LoVo (cell line): ENCODE data around the gene TCIRG1.
A peak's percentile ranks its signal among the peaks of the same experiment; 100 is the strongest.

Source experiments
- DNase-seq: peaks from one replicate; pipeline ENCODE4 v3.0.0-alpha.2; 2016; ENCODE audit warnings: low spot score

Gene TCIRG1

DNA sequence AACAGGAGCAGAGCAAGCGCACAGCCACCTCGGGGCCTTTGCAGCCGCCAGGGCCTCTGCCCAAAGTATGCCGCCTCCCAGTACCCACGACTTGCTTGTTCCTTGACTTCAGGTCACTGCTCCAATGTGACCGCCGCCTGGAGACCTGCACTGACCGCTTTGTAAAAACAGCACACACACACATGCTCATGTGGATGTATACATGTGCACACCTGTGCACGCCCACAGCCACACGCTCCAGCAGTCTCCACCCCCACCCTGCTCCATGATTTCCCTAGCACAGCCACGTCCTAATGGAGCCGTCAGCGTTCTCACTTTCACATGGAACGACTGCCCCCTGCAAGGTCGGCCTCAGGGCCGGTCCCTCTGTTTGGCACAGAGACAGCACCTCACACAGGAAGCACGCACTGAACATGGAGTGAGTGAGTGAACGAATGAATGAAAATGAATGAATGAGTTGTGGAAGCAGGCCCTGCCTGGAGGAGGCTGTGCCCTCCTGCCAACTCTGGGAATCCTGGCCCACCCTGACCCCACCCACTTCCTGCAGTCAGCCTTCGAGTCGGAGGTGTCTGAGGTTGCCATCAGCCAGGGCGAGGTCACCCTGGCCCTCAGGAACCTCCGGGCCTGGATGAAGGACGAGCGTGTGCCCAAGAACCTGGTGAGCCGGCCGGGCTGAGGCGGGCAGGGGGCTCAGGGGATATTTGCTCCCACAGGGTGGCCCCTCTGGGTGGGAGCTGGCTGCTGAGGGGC, 20.7 kb upstream of the TCIRG1 start:
- DNase-seq, result no peak

GRCh38 chr11:68018730-68019190, 20.1 kb upstream of the TCIRG1 start:
- DNase-seq, result no peak

- DNase-seq, result no peak
Measured at GRCh38 chr11:68019486-68019885, 19.3 kb upstream of the TCIRG1 start.

GRCh38 chr11:68020575-68020974, 18.2 kb upstream of the TCIRG1 start:
- no peak for DNase-seq

DNA sequence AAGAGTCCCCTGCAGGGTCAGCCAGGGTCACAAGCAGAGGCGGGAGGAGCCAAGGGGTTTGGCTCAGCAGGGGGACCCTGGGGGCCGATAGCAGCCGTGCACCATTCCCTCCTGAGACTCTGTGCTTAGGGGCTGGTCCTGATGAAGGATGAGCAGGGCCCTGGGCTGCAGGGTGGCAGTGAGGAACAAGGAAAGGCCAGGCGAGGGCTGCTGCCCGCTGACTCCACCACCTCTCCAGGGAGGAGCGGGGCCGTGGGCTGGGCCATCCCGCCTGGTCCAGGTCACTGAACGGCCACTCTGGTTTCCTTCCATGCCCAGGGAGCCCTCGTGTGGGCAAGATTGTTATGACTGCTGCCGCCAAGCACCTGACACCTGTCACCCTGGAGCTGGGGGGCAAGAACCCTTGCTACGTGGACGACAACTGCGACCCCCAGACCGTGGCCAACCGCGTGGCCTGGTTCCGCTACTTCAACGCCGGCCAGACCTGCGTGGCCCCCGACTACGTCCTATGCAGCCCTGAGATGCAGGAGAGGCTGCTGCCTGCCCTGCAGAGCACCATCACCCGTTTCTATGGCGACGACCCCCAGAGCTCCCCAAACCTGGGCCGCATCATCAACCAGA, 17.5 kb upstream of the TCIRG1 start:
- no peak for DNase-seq

DNA sequence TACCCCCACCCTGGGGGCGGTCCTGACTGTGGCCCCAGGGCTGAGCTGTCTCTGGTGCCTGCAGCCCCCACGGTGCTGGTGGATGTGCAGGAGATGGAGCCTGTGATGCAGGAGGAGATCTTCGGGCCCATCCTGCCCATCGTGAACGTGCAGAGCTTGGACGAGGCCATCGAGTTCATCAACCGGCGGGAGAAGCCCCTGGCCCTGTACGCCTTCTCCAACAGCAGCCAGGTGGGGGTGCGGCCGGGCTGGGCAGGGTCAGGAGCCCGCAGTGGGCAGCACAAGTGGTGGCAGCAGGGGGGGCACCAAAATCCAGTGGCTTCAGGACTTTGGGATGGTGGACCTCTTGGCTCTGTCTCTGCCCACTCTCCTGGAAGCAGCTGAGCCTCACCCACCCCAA, 16.3 kb upstream of the TCIRG1 start:
- no peak for DNase-seq

DNA sequence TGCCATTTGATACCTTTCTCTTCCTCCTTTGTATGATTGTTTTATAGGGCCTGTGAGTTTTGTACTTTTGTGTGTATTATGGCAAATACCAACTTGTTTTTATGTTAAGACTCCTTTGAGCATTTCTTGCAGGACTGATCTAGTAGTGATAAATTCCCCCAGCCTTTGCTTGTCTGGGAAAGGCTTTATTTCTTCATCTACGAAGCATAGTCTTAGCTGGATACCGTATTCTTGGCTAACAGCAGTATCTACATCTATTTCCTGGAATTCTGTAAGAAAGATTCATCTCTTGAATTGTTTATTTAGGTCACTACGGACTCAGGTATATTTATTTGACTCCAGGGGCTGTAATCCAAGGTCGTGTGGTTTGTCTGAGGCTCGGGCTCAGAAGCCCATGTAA, 14.3 kb upstream of the TCIRG1 start:
- DNase-seq, result no peak

GRCh38 chr11:68025047-68025446, 13.8 kb upstream of the TCIRG1 start:
- no peak for DNase-seq

GRCh38 chr11:68026391-68027105, 12.3 kb upstream of the TCIRG1 start:
- DNase-seq, result no peak

DNA sequence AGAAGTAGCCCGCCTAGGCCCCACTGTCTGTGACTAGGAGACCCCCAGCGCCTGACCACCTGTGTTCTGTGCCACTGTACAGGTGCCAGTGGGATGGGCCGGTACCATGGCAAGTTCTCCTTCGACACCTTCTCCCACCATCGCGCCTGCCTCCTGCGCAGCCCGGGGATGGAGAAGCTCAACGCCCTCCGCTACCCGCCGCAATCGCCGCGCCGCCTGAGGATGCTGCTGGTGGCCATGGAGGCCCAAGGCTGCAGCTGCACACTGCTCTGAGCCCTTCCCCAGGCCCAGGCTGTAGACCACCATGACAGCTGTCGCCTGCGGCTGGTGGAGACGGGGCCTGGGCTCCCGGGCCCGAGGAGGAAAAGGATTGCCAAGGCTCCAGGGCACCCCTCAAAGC, 11.2 kb upstream of the TCIRG1 start:
- DNase-seq, result no peak

DNA sequence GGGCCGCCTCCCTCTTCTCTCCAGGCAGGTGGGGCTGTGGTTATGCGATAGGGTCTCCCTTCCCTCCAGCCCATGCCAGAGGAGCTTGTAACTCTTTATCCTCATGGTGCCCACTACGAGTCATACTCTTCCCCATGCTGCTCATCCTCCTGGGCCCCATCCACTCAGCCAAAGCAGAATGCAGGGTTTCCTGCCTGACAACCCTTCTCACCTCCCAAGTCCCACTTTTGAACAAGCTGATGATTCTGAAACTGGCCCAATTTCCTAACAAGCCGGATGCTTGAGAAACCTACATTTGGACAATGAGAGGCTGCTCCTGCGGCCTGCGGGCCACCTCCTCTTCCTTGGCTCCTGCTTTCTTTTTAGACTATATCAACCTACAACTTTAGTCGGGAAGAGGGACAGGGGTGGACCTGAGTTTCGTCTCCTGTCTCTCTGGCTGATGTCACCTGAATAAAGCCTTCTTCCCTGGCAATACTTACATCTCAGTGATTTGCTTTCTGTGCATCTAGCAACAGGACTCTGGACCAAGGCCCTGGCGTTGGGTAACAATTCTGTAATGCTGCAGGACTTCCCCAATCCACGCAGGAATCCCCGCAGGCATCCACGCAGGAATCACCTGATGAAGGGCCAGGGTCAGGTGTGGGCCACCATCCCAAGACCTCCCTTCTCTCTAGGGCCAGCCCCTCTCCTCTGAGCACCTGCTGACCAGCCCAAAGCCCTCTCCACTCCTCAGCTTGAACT, 9.9 kb upstream of the TCIRG1 start:
- no peak for DNase-seq

- peak; percentile 98 for DNase-seq
Measured at GRCh38 chr11:68030318-68031143, 8.3 kb upstream of the TCIRG1 start, which contains the start of gene NDUFS8. TSS of gene NDUFS8 (plus strand) at chr11:68030681. CDS start at chr11:68032152, 1,471 bp downstream.

DNA sequence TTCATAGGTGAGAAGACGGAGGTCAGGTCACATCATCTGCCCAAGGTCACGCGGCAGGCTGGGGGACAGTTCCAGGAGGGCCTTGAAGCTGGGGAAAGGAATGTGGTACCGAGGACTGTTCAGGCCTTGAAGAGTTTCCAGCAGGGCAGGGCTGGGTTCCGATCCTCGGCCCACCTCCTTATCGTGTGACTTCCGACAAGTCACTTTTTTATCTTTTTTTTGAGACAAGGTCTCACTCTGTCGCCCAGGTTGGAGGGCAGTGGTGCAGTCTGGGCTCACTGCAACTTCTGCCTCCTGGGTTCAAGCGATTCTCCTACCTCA, 7.7 kb upstream of the TCIRG1 start:
- no peak for DNase-seq

- no peak for DNase-seq
Measured at GRCh38 chr11:68032003-68032402, 6.8 kb upstream of the TCIRG1 start.

DNA sequence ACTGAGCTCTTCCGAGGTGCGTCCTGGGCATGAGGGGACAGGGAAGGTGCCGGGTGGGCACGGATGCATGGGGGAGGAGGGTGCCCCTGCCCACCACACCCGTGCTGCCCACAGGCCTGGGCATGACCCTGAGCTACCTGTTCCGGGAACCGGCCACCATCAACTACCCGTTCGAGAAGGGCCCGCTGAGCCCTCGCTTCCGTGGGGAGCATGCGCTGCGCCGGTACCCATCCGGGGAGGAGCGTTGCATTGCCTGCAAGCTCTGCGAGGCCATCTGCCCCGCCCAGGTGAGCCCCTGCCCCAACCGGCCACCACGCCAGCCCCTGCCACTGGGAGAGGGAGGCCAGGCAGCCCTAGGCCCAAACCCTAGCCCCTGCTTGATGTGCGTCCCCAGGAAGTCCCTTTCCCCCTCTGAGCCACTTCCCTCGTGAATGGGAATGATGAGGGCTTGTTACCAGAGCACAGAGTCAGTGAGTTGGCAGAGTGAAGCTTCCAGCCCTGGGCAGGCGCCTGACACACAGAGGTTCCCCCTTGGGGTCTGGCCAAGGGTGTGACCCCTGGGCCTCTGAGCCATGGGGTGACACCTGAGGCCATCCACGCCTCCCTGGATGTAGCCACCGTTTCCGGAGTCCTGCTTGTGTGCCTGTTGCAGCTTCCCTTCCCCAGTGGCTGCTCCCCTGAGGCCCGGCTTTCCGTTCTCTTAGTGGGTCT, 5.7 kb upstream of the TCIRG1 start:
- DNase-seq, result no peak

GRCh38 chr11:68033708-68034045, 5.1 kb upstream of the TCIRG1 start:
- no peak for DNase-seq

- DNase-seq, result no peak
Measured at GRCh38 chr11:68035266-68035876, 3.5 kb upstream of the TCIRG1 start.

DNA sequence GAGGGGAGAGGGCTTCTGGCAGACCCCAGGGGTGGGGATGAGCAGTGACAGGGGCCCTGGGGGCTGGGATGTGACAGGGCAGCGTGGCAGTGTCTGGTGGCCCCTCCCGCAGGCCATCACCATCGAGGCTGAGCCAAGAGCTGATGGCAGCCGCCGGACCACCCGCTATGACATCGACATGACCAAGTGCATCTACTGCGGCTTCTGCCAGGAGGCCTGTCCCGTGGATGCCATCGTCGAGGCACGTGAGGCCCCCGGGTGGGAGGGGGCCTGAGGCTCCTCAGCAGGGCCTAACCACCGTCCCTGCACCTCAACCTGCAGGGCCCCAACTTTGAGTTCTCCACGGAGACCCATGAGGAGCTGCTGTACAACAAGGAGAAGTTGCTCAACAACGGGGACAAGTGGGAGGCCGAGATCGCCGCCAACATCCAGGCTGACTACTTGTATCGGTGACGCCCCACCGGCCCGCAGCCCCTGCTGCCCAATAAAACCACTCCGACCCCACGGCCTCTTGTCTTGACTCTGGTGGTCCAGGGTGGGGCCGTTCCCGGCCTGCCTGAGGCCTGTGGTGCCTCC, 2.6 kb upstream of the TCIRG1 start:
- DNase-seq, result no peak

GRCh38 chr11:68036717-68037239, 2.0 kb upstream of the TCIRG1 start:
- no peak for DNase-seq
